Right ventricle myocardium inferior (tissue), 1 donor: ENCODE measurements around the gene APBB1IP. TPM values are rescaled to one million over a fixed set of nuclear protein-coding genes. Genes with fewer than 3 reads are reported as not detected.
"Not testable (repeated sequence)": the region's sequence is repeated elsewhere in the genome, so short reads cannot be mapped to it uniquely, and the experiment has no call there.

Source experiments
- ATAC-seq: fragments of 200-7000 bp; cut with Tn5 transposase; one replicate; pipeline ENCODE4 v1.9.1; 2020; ENCODE audit warnings: mild to moderate bottlenecking, moderate library complexity
- DNase-seq: peaks from one replicate; pipeline ENCODE4 v3.0.0; 2021; ENCODE audit errors: missing footprints
- intact Hi-C: fragments of 100-400 bp; cut with DNase I; formaldehyde crosslinking; loops from one replicate; pipeline ENCODE4 v1.11.0; 2022
- long read RNA-seq: library from polyadenylated mRNA; unstranded; transcript quantifications from one replicate; pipeline ENCODE4 v2.0.0, GENCODE V29; 2021
- total RNA-seq: library from RNA; stranded (reverse); fragmentation: NEBNext Ultra II Directional; extraction: Animal tissue kit (Norgen Biotek cat#: 25700); gene quantifications from one replicate; pipeline ENCODE4 v1.2.1, GENCODE V29; 2021
- donor health status: DM: no; HTN: yes; CAD: no; lungs with severe emphysema.

The APBB1IP gene, protein sequence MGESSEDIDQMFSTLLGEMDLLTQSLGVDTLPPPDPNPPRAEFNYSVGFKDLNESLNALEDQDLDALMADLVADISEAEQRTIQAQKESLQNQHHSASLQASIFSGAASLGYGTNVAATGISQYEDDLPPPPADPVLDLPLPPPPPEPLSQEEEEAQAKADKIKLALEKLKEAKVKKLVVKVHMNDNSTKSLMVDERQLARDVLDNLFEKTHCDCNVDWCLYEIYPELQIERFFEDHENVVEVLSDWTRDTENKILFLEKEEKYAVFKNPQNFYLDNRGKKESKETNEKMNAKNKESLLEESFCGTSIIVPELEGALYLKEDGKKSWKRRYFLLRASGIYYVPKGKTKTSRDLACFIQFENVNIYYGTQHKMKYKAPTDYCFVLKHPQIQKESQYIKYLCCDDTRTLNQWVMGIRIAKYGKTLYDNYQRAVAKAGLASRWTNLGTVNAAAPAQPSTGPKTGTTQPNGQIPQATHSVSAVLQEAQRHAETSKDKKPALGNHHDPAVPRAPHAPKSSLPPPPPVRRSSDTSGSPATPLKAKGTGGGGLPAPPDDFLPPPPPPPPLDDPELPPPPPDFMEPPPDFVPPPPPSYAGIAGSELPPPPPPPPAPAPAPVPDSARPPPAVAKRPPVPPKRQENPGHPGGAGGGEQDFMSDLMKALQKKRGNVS
- total RNA-seq, result 4.8 TPM
- long read RNA-seq, result 0 reads

DNA sequence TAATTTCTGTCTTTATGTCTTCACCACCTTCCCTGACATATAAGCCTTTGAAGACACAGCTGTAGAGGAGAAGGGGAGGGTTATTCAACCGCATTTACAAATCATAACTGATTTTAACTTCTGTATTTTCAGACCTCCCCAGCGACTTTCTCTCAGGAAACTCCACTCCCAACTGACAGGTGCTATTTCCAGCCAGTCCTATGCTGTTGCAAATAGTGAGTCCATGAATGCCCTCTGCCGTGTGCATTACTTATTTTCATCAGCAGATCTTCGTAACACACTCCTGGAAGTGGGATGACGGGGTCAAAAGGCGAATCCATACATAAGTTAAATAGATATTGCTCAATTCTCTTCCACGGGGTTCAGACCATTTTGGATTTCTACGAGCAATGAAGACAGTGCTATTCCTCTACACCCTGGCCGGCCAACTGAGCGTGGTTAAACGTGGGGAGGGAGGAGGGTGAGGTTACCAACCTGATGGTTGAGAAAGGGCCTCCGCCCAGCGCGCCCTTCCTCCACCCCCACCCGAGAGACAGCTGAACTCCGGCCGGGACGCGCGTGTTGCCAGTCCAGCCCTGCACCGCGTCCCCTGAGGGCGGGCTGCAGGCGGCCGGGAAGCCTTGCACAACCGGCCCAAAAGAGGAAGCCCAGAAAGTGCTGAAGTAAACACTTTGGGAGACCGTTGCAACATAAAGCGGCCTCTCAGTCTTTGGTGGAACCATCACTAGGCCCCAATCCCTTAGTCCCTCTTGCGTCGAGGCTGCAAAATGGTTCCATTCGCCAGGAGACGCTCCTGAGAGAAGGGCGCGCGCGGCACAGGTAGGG lies at the start of gene APBB1IP:
APBB1IP (plus strand) TSS at position 705 of the 825 bp plus-strand sequence. CDS start 53,986 bp downstream, outside the sequence.
- DNase-seq (peak; percentile 96), ATAC-seq (peak; percentile 96)
- intact Hi-C loops, result no loop called here

DNA sequence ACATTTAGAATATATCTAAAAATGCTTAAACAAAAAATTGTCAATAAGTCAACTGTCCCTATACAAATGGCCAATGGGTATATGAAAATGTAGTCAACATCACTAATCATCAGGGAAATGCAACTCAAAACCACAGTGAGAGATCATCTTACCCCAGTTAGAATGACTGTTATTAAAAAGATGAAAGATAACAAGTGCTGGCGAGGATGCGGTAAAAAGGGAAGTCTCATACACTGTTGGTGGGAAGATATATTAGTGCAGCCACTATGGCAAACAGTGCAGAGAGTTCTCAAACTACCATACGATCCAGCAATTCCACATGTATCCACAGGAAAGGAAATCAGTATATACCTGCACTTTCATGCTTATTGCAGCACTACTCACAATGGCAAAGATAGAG lies 48.6 kb upstream of the APBB1IP start:
- ATAC-seq (no peak), DNase-seq (no peak)
- intact Hi-C loops, result no loop called here

DNA sequence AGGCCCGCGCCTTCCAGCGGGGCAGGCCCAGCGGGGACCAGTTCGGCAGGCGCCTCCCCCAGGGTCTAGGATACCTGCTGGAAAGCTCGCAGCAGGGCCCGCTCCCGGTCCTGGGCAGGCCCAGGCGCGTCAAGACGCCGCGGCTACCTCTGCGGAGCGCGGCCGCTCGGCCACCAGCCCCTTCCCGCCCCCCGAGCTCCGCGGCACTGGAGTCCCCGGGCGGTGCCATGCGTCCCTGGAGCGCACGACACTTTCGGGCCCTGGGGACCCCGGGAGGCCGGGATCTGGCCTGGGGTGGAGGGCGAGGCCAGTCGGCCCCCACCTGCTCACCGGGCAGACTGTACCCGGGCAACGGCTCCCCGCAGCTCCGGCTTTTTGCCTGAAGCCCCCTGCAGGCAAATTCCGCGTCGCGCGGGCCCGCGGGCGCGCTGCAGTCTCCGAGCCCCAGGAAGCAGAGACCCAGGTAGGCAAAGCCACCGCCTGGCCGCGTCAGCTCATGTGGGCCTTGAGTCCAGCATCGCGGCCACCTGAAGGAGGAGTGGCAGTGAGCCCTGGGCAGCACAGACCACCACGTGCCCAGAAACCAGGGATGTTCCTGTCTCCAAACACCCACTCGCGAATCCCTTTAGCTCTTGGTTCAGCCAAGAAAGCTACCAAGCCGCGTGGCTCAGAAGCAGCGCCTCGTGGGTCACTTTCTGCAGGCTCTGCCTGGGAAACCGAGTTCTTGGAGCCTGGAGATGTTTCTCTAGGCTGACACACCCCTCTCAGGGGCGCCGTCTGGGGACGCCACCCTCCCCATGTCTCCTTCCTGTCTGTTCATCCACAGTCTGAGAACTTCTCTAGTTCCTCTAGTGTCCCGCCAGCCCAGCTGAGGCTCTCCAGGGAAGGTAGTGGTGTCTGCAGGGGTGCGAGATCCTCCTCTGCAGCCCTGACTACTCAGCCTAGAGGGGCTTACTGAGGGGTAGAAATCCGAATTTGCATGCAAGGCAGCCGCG lies 46.1 kb upstream of the APBB1IP start:
- DNase-seq, result peak; percentile 80
- intact Hi-C loops, result no loop called here
- no peak for ATAC-seq

DNA sequence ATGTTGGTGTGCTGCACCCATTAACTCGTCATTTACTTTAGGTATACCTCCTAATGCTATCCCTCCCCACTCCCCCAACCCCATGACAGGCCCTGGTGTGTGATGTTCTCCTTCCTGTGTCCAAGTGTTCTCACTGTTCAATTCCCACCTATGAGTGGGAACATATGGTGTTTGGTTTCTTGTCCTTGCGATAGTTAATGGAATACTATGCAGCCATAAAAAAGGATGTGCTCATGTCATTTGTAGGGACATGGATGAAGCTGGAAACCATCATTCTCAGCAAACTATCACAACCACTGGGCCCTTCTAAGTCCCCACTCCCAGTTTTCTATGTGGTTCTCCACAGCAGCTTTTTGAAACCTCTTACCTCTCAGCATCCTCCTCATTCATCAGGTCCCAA lies 39.8 kb upstream of the APBB1IP start:
- ATAC-seq, DNase-seq, intact Hi-C loops: not testable (repeated sequence)

DNA sequence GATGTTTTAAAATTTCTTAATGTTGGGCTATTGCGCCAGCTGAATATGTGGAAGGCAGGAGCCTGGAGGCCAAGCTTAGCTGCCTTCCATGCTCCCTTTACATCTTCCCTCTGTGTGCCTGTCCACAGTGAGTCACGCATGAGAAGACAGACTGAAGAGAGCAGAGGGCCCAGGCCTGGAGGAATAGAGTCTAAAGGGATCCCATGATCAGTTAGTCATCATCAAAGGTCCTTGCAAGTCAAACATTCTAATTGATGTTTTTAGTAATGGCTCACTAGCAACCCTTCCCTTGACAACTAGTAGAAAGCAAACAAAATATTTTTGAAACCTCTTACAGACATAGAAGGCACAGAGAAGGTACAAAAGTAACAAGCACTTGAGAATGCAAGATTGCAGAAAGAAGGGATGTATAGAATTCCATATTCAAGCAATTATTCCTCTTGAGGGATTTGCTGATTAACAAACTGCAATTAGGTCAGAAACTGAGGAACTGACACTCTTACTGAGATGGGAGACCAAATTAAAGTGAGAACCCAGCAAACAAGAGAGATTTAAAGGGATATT lies 30.7 kb upstream of the APBB1IP start:
- intact Hi-C loops, result no loop called here
- no peak for ATAC-seq
- DNase-seq, result no peak

DNA sequence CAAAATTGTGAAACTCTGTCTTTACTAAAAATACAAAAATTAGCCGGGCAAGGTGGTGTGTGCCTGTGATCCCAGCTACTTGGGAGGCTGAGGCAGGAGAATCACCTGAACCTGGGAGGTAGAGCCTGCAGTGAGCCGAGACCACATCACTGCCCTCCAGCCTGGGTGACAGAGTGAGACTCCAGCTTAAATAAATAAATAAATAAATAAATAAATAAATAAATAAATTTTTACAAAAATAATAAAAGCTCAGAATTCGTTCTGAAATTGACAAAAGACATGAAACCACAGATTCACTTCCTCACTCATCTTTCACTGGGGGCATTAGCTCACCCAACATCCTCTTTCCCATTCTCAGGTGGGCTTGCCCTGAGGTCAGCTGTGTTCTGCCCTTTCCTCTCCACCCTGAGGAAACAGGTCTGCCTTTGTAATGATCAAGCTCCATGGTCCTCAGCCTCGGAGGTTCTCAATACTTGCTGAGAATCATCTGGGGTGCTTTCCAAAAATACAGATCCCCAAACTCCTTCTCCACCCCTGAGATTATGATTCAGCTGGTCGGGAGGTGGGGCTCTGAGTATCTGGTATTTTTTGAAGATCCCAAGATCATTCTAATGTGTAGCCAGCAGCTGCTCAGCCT lies 29.2 kb upstream of the APBB1IP start:
- DNase-seq (no peak), ATAC-seq (no peak)
- intact Hi-C loops, result no loop called here

DNA sequence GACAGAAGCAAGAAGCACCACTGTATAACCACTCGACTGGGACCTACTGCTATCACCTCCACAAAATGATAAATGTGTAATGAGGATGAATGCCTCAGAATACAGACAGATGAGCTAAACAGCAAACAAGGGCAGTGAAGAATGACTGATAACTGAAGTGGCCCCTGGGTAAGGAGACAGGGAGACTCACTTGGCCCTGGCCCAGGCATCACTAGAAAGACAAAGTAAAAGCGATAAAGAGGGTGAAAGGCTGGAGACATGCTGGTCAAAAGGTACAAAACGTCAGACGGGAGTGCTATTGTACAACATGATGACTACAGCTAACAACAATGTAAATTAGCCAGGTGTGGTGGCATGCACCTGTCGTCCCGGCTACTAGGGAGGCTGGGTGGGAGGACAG lies 27.8 kb upstream of the APBB1IP start:
- ATAC-seq (no peak), DNase-seq (no peak)
- intact Hi-C loops, result no loop called here

DNA sequence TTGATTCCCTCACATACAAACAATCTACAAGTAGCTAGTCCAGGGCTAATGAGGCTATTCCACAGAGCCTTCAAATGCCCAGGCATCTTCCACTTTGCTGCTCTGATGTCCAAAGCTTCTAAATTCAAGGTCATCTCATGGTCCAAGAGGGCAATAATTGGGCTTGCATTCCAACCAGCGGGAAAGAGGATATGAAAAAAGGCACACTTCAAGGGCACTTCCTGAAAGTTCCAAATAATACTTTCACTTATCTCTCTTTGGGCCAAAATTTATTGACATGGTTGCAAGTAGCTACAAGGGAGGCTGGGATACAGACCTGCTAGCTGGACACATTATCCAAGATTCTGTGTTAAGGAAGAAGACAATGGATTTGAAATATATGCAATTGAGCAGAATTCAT lies 25.2 kb upstream of the APBB1IP start:
- intact Hi-C loops, result no loop called here
- no peak for DNase-seq
- no peak for ATAC-seq

DNA sequence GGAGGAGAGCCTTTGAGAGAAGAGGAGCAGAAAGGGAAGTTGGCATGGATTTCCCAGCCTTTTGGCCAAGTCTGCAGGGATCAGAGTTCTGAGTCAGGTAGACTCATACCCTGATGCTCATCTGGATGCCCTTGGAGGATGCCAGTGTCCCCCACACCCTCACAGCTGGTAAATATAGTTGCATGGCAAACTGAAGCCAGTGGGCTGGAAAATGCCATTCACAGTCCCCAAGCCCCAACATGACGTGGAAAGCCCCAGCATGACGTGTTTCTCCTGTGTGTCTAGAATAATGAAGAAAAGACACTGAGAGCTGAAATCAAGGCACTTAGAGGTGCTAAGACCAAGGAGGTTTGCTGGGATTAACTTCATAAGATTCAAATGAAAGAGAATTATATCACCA lies 24.8 kb upstream of the APBB1IP start:
- DNase-seq, result no peak
- no peak for ATAC-seq
- intact Hi-C loops, result no loop called here

DNA sequence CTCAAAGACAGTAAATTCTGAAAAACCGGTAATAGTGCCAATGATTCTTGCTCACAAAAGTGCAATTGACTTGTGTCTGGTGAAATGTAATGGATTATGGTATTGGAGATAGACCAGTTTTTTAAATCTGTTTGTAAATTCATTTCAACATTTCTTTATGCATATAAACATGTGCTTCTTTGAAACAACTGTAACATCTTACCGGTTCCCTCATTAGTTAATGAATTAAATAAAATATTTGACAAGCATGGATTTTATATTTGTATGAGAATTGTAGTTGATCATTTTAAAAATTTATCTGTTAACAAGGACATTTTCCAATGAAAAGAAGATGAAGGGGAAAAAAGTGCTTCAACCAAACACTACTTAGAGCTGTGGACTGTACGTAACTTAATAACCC lies 21.0 kb upstream of the APBB1IP start:
- DNase-seq (no peak), ATAC-seq (no peak)
- intact Hi-C loops, result no loop called here

DNA sequence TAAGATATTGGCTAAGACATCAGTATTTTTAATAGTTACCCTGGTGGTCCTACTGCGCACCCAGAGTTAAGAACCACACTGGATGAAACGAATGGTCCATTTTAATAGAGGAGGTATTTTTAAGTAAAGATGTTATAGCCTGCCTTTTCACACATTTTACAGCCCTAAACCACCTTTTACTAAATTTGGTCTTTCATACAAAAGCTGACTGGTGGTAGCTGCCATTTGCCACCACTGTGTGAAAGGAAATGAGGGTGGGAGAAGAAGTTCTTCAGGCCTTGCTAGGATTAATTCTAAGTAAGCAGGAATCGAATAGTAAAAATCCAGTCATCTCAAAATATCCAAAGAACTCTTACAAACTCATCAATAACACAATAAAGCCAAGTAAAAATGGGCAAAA lies 15.2 kb upstream of the APBB1IP start:
- DNase-seq (no peak), ATAC-seq (no peak)
- intact Hi-C loops, result no loop called here

DNA sequence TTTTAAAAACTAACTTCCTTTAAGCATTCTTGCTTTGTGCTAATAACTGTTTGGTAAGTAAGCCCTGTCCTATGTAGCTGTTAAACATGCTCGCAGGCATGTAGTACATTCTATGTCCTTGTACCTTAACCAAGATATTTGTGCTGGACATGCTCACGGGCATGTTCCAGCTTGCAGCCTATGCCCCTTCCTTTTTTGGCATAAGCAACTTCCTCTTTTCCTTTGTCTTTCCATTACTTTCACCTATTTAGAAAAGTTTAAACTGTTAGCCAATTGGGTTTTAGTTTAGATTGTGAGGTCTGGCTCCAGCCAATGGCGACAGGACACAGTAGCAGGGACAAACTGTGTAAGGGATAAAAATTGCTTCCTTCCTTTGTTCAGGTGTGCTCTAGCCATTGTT lies 14.4 kb upstream of the APBB1IP start:
- ATAC-seq (no peak), DNase-seq (no peak)
- intact Hi-C loops, result no loop called here

DNA sequence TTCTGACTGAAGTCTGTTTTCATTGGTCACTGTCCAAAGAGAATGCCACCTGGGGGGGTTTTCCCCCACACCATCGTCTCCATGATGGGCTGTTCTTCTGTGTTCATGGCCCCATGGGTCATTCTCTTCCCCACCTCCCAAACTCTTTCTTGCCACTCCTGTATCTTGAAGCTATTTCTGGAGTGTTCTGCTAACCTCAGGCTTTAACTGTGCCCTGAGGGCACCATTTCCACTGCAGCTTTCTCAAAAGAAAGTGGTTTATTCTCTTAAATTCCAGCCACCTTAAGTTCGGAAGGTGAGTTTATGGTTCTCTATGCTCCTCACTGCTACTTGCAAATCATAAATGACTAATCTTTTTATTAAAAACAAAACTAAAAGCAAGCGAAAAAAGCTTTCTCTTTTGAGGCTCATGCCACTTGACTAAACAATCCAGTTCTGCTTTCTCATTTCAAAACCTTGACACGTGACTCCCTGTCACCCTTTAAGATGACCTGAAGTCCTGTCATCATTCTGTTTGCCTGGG lies 7.4 kb upstream of the APBB1IP start:
- intact Hi-C loops, result no loop called here
- DNase-seq (no peak), ATAC-seq (no peak)

DNA sequence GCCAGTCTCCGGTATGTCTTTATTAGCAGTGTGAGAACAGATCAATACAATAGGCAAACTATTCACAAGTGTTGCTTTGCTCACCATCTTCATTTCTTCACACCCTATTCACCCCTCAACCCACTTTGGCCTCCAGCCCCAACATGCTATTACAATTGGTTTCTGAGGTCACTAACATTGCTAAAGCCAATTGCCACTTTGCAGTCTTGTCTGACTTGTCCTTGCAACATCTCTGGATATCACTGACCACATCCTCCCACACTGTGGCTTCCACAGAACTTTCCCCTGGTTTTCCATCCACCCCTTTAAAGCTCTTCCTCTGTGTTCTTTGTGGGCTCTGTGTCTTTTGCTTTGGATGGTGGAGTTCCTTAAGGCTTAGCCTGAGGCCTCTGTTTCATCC lies 5.2 kb upstream of the APBB1IP start:
- intact Hi-C loops, result no loop called here
- ATAC-seq, result no peak
- no peak for DNase-seq

DNA sequence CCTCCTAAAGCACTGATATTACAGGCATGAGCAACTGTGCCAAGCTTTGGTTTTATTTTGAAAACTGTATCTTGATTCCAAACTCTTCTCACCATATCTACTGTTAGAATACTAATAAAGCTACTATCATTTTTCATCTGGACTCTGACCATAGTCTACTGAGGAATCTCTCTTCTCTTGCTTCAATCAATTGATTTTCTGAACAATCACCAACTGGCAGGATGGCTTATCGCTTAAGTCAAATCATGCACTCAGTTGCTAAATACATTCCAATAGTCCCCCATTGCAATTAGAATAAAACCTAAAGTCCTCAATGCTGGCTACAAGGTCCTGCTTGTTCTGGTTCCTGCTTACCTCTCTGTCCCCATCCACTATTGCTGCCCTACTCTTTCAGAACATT lies 2.3 kb upstream of the APBB1IP start:
- DNase-seq (no peak), ATAC-seq (no peak)
- intact Hi-C loops, result no loop called here

DNA sequence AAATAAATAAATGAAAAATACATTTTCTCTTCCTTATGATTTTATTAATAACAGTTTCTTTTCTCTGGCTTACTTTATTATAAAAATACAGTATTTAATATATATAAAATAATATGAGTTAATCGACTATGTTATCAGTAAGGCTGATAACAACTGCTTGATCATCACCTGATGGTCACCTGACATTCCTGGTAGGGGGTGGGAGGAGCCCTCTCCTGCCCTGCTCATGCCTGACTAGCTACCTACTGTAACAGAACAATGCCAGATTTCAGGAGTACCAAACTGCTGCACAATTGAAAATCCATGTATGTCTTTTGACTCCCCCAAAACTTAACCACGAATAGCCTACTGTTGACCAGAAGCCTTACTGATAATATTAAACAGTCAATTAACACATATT lies 1.3 kb upstream of the APBB1IP start:
- DNase-seq (no peak), ATAC-seq (no peak)
- intact Hi-C loops, result no loop called here

DNA sequence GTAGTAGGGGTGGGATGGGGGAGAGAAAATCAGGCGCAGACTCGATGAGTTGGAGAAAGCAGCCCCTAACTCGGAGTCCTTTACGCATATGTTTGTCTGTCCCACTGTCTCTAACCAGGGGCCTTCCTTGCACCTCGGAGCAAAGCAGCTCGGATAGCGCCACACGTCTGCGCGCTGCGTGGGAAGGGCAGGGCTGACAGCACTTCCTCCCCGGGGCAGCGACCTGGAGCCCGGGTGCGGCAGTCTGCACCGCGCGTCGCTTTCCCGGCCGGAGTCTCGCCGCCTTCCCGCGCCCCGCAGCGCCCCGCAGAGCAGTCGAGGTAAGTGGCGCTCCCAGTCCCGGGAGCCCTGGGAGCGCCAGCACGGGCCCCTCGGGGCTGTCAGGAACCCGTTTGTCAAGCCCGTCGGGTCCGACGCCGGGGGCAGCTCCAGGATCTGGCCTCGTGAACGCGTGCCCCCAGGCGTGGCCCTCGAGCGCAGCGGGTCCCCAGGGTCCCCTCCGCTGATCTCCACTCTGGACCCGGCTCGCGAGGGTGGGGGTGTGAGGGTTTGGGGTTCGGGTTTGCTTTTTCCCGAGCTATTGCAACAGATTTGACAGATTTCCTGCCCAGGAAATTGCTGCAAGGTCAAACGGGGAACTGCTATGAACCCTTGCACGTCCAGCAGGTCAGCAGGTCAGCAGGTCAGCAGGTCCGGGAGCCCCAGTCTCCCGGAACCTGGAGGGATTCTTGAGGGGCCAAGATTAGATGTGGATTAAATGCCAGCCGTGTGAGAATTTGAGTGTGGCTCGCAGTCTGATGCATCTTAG lies 597 bp downstream of the APBB1IP start:
- DNase-seq (peak; percentile 80), ATAC-seq (peak; percentile 76)
- intact Hi-C loops, result no loop called here
